Peyer's patch (tissue), 4 donors: ENCODE measurements around the gene ONECUT3.

ENCODE experiments used
- POLR2A ChIP-seq, 2 donors: fragments of 450-650 bp; IDR thresholded peaks; one replicate each; pipeline ENCODE4 v1.5.1; 2017; ENCODE audit warnings: antibody characterized with exemption in 2 of 2, mild to moderate bottlenecking in 2 of 2, moderate library complexity in 2 of 2
- TF ChIP-seq, protein P1 (sequence below), 6 experiments: fragments of 450-650 bp in 4 of 6; fragments of 200-600 bp in 2 of 6; sonication (generic) in 1 of 6; IDR thresholded peaks; one replicate each; pipeline ENCODE4 v1.5.1; 2017 to 2019; ENCODE audit warnings: antibody characterized with exemption in 6 of 6, mild to moderate bottlenecking in 3 of 6, moderate library complexity in 1 of 6

GRCh38 chr19:1776606-1777147, 23.4 kb downstream of the ONECUT3 start:
- TF ChIP-seq, protein P1, sequence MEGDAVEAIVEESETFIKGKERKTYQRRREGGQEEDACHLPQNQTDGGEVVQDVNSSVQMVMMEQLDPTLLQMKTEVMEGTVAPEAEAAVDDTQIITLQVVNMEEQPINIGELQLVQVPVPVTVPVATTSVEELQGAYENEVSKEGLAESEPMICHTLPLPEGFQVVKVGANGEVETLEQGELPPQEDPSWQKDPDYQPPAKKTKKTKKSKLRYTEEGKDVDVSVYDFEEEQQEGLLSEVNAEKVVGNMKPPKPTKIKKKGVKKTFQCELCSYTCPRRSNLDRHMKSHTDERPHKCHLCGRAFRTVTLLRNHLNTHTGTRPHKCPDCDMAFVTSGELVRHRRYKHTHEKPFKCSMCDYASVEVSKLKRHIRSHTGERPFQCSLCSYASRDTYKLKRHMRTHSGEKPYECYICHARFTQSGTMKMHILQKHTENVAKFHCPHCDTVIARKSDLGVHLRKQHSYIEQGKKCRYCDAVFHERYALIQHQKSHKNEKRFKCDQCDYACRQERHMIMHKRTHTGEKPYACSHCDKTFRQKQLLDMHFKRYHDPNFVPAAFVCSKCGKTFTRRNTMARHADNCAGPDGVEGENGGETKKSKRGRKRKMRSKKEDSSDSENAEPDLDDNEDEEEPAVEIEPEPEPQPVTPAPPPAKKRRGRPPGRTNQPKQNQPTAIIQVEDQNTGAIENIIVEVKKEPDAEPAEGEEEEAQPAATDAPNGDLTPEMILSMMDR (IDR thresholded peaks at IDR 0.05), result no peak
- TF ChIP-seq POLR2A (IDR thresholded peaks at IDR 0.05), result no peak
